IgD-negative memory B cell (primary cell): ENCODE results near the gene SMIM38. TPM values are rescaled to one million over a fixed set of nuclear protein-coding genes. Genes with fewer than 3 reads are reported as not detected.
"Not testable (repeated sequence)": the region's sequence is repeated elsewhere in the genome, so short reads cannot be mapped to it uniquely, and the experiment has no call there.

Source experiments
- H3K27ac Mint-ChIP-seq, 3 donors: one replicate each; pipeline ENCODE4 v1.8.0; 2020 to 2022; ENCODE audit warnings: mild to moderate bottlenecking in 3 of 3, mixed read lengths in 3 of 3, moderate library complexity in 1 of 3
- H3K27me3 Mint-ChIP-seq: one replicate; pipeline ENCODE4 v1.8.0; 2021; ENCODE audit warnings: mixed read lengths
- H3K36me3 Mint-ChIP-seq: one replicate; pipeline ENCODE4 v1.8.0; 2020; ENCODE audit warnings: mild to moderate bottlenecking, mixed read lengths
- H3K4me1 Mint-ChIP-seq, 3 donors: one replicate each; pipeline ENCODE4 v1.8.0; 2020 to 2022; ENCODE audit warnings: mixed read lengths in 3 of 3, mild to moderate bottlenecking in 1 of 3
- H3K4me3 Mint-ChIP-seq, 4 donors: one replicate each; pipeline ENCODE4 v1.8.0; 2020 to 2022; ENCODE audit warnings: mild to moderate bottlenecking in 4 of 4, mixed read lengths in 4 of 4, moderate library complexity in 3 of 4
- H3K9me3 Mint-ChIP-seq, 3 donors: one replicate each; pipeline ENCODE4 v1.8.0; 2020 to 2021; ENCODE audit warnings: mixed read lengths in 3 of 3, mild to moderate bottlenecking in 1 of 3
- polyA plus RNA-seq: library from polyadenylated mRNA; unstranded; fragments of 300-500 nt; fragmentation: Illumina TruSeq; gene quantifications from one replicate; pipeline ENCODE4 v1.2.3, GENCODE V29; 2021

SMIM38 gene
- polyA plus RNA-seq, 1 donor from 2014 or later: not detected

GRCh38 chr11:69127884-69128283 lies 27.9 kb upstream of the SMIM38 start:
- no peak overlapping the region for H3K27ac Mint-ChIP-seq
- H3K4me3 Mint-ChIP-seq: no peak overlapping the region
- H3K4me1 Mint-ChIP-seq: peaks cover 2 to 10% (median 7%) of the 10 kb centered on the region in 3 donors
- no peaks in the 10 kb centered on the region for H3K36me3 Mint-ChIP-seq
- no peaks in the 10 kb centered on the region for H3K27me3 Mint-ChIP-seq
- H3K9me3 Mint-ChIP-seq: peaks cover 5 to 7% (median 7%) of the 10 kb centered on the region in 3 donors

GRCh38 chr11:69129053-69129452 lies 26.7 kb upstream of the SMIM38 start:
- no peaks in the 10 kb centered on the region for H3K36me3 Mint-ChIP-seq
- peaks cover 3 to 8% (median 5%) of the 10 kb centered on the region in 3 donors for H3K4me1 Mint-ChIP-seq
- no peak overlapping the region for H3K27ac Mint-ChIP-seq
- no peaks in the 10 kb centered on the region for H3K27me3 Mint-ChIP-seq
- no peak overlapping the region for H3K4me3 Mint-ChIP-seq
- H3K9me3 Mint-ChIP-seq: peaks cover 5 to 16% (median 7%) of the 10 kb centered on the region in 3 donors

GRCh38 chr11:69129647-69130046 lies 26.1 kb upstream of the SMIM38 start:
- Mint-ChIP-seq H3K27ac (no peak overlapping the region), H3K36me3 (no peaks in the 10 kb centered on the region), H3K27me3 (no peaks in the 10 kb centered on the region), H3K9me3 (peaks cover 5 to 18% (median 7%) of the 10 kb centered on the region in 3 donors), H3K4me1 (peaks cover 3 to 8% (median 7%) of the 10 kb centered on the region in 3 donors), H3K4me3 (no peak overlapping the region)

- Mint-ChIP-seq H3K27ac (no peak overlapping the region), H3K9me3 (peaks cover 5 to 18% (median 7%) of the 10 kb centered on the region in 3 donors), H3K27me3 (no peaks in the 10 kb centered on the region), H3K36me3 (no peaks in the 10 kb centered on the region), H3K4me1 (peaks cover 3 to 8% (median 7%) of the 10 kb centered on the region in 3 donors), H3K4me3 (no peak overlapping the region)
Observed at GRCh38 chr11:69130654-69131053, 25.1 kb upstream of the SMIM38 start.

GRCh38 chr11:69131121-69131566 lies 24.6 kb upstream of the SMIM38 start:
- H3K4me1 Mint-ChIP-seq: peaks cover 6 to 10% (median 8%) of the 10 kb centered on the region in 3 donors
- no peaks in the 10 kb centered on the region for H3K27me3 Mint-ChIP-seq
- no peak overlapping the region for H3K27ac Mint-ChIP-seq
- H3K36me3 Mint-ChIP-seq: no peaks in the 10 kb centered on the region
- H3K4me3 Mint-ChIP-seq: no peak overlapping the region
- peaks cover 5 to 18% (median 10%) of the 10 kb centered on the region in 3 donors for H3K9me3 Mint-ChIP-seq

GRCh38 chr11:69131644-69132300 lies 24.0 kb upstream of the SMIM38 start:
- Mint-ChIP-seq H3K4me3 (no peak overlapping the region), H3K27ac (no peak overlapping the region), H3K36me3 (no peaks in the 10 kb centered on the region)

GRCh38 chr11:69132301-69132670 lies 23.4 kb upstream of the SMIM38 start:
- Mint-ChIP-seq H3K27me3 (no peaks in the 10 kb centered on the region), H3K9me3 (peaks cover 5 to 18% (median 10%) of the 10 kb centered on the region in 3 donors), H3K27ac (no peak overlapping the region), H3K36me3 (no peaks in the 10 kb centered on the region), H3K4me1 (peaks cover 6 to 11% (median 8%) of the 10 kb centered on the region in 3 donors), H3K4me3 (no peak overlapping the region)

More at GRCh38 chr11:69131644-69132300, 24.0 kb upstream of the SMIM38 start:
- peaks cover 5 to 18% (median 10%) of the 10 kb centered on the region in 3 donors for H3K9me3 Mint-ChIP-seq
- H3K27me3 Mint-ChIP-seq: no peaks in the 10 kb centered on the region
- peaks cover 6 to 11% (median 8%) of the 10 kb centered on the region in 3 donors for H3K4me1 Mint-ChIP-seq

GRCh38 chr11:69133251-69133650 lies 22.5 kb upstream of the SMIM38 start:
- Mint-ChIP-seq H3K4me1 (peaks cover 6 to 8% (median 8%) of the 10 kb centered on the region in 3 donors), H3K27ac (peak overlapping the region in 1 of 3 donors; percentile 39), H3K9me3 (peaks cover 0 to 18% (median 7%) of the 10 kb centered on the region in 3 donors), H3K36me3 (no peaks in the 10 kb centered on the region), H3K27me3 (no peaks in the 10 kb centered on the region), H3K4me3 (no peak overlapping the region)

GRCh38 chr11:69134182-69134581 lies 21.6 kb upstream of the SMIM38 start:
- peaks cover 0 to 13% (median 4%) of the 10 kb centered on the region in 3 donors for H3K9me3 Mint-ChIP-seq
- H3K4me1 Mint-ChIP-seq, H3K27me3 Mint-ChIP-seq, H3K36me3 Mint-ChIP-seq, H3K27ac Mint-ChIP-seq: not testable (repeated sequence)
- H3K4me3 Mint-ChIP-seq: peak overlapping the region in 1 of 4 donors; percentile 19

GRCh38 chr11:69134957-69135356 lies 20.8 kb upstream of the SMIM38 start:
- no peak overlapping the region for H3K27ac Mint-ChIP-seq
- H3K4me3 Mint-ChIP-seq: no peak overlapping the region

GRCh38 chr11:69135420-69136363 lies 20.0 kb upstream of the SMIM38 start:
- Mint-ChIP-seq H3K4me1 (peaks cover 6 to 8% (median 7%) of the 10 kb centered on the region in 3 donors), H3K36me3 (no peaks in the 10 kb centered on the region), H3K27me3 (no peaks in the 10 kb centered on the region), H3K4me3 (peak overlapping the region in 1 of 4 donors; percentile 61), H3K9me3 (peaks cover 0 to 12% (median 3%) of the 10 kb centered on the region in 3 donors), H3K27ac (no peak overlapping the region)

More at GRCh38 chr11:69134957-69135356, 20.8 kb upstream of the SMIM38 start:
- peaks cover 6 to 8% (median 7%) of the 10 kb centered on the region in 3 donors for H3K4me1 Mint-ChIP-seq
- H3K27me3 Mint-ChIP-seq: no peaks in the 10 kb centered on the region
- peaks cover 0 to 12% (median 3%) of the 10 kb centered on the region in 3 donors for H3K9me3 Mint-ChIP-seq
- no peaks in the 10 kb centered on the region for H3K36me3 Mint-ChIP-seq

GRCh38 chr11:69136471-69136870 lies 19.3 kb upstream of the SMIM38 start:
- peaks cover 6 to 8% (median 7%) of the 10 kb centered on the region in 3 donors for H3K4me1 Mint-ChIP-seq
- no peaks in the 10 kb centered on the region for H3K36me3 Mint-ChIP-seq
- H3K4me3 Mint-ChIP-seq: no peak overlapping the region
- H3K27ac Mint-ChIP-seq: no peak overlapping the region
- H3K27me3 Mint-ChIP-seq: no peaks in the 10 kb centered on the region
- H3K9me3 Mint-ChIP-seq: peaks cover 0 to 17% (median 4%) of the 10 kb centered on the region in 3 donors

- Mint-ChIP-seq H3K36me3 (no peaks in the 10 kb centered on the region), H3K4me3 (no peak overlapping the region), H3K9me3 (peaks cover 2 to 25% (median 12%) of the 10 kb centered on the region in 3 donors), H3K27me3 (no peaks in the 10 kb centered on the region), H3K27ac (no peak overlapping the region), H3K4me1 (peaks cover 7 to 8% (median 7%) of the 10 kb centered on the region in 3 donors)
Observed at GRCh38 chr11:69137151-69137844, 18.4 kb upstream of the SMIM38 start.

- Mint-ChIP-seq H3K9me3 (peaks cover 2 to 22% (median 12%) of the 10 kb centered on the region in 3 donors), H3K27me3 (no peaks in the 10 kb centered on the region), H3K4me3 (no peak overlapping the region), H3K27ac (no peak overlapping the region), H3K36me3 (no peaks in the 10 kb centered on the region), H3K4me1 (peaks cover 4 to 7% (median 7%) of the 10 kb centered on the region in 3 donors)
Observed at GRCh38 chr11:69138265-69138664, 17.5 kb upstream of the SMIM38 start.
